HepG2 (cell line): Measurements from ENCODE around the gene ZBTB22. TPM values are rescaled to one million over a fixed set of nuclear protein-coding genes. Genes with fewer than 3 reads are reported as not detected.

ENCODE experiments used
- ARID2 ChIP-seq: sonication (generic); formaldehyde crosslinking; IDR thresholded peaks from 2 replicates; pipeline ENCODE4 v1.8.1; 2022; ENCODE audit warnings: mild to moderate bottlenecking, missing genetic modification reagents, borderline replicate concordance
- ARNT ChIP-seq: fragments of 450-650 bp; IDR thresholded peaks from 2 replicates; pipeline ENCODE4 v1.6.1; 2017
- ATM ChIP-seq: fragments of 450-650 bp; IDR thresholded peaks from 2 replicates; pipeline ENCODE4 v1.7.1; 2017; ENCODE audit warnings: mild to moderate bottlenecking, borderline replicate concordance
- CBX1 ChIP-seq: IDR thresholded peaks from one replicate; pipeline ENCODE4 v1.6.1; 2016; ENCODE audit warnings: antibody characterized with exemption, low read depth
- ELF4 ChIP-seq: sonication (generic); formaldehyde crosslinking; IDR thresholded peaks from 2 replicates; pipeline ENCODE4 v1.5.0; 2020; ENCODE audit warnings: missing genetic modification reagents, mild to moderate bottlenecking, moderate library complexity, borderline replicate concordance
- GTF3A ChIP-seq: sonication (generic); formaldehyde crosslinking; conservative IDR thresholded peaks from 2 replicates; pipeline ENCODE4 v1.4.0; 2020; ENCODE audit warnings: mild to moderate bottlenecking, missing genetic modification reagents
- JUND ChIP-seq: sonication (generic); formaldehyde crosslinking; IDR thresholded peaks from 2 replicates; pipeline ENCODE4 v1.8.0; 2022; ENCODE audit warnings: mild to moderate bottlenecking, missing genetic modification reagents
- KLF13 ChIP-seq: sonication (generic); formaldehyde crosslinking; IDR thresholded peaks from 2 replicates; pipeline ENCODE4 v1.4.0; 2020; ENCODE audit warnings: mild to moderate bottlenecking, missing genetic modification reagents
- MZF1 ChIP-seq: sonication (generic); formaldehyde crosslinking; IDR thresholded peaks from 2 replicates; pipeline ENCODE4 v1.8.1; 2023; ENCODE audit warnings: mild to moderate bottlenecking, missing genetic modification reagents, borderline replicate concordance
- NFYB ChIP-seq: sonication (generic); formaldehyde crosslinking; IDR thresholded peaks from 2 replicates; pipeline ENCODE4 v1.4.0; 2020; ENCODE audit warnings: missing genetic modification reagents
- NONO ChIP-seq, 2 experiments: fragments of 450-650 bp in 1 of 2; sonication (generic) in 1 of 2; formaldehyde crosslinking in 1 of 2; IDR thresholded peaks in 1 of 2; conservative IDR thresholded peaks in 1 of 2; 2 replicates each; pipeline versions ENCODE4 v1.6.1 to v1.8.0; 2017 to 2022; ENCODE audit warnings: mild to moderate bottlenecking in 1 of 2, missing genetic modification reagents in 1 of 2, moderate library complexity in 1 of 2
- PHB2 ChIP-seq: fragments of 450-650 bp; IDR thresholded peaks from 2 replicates; pipeline ENCODE4 v1.6.1; 2018; ENCODE audit not compliant: partially characterized antibody
- RFXANK ChIP-seq: IDR thresholded peaks from 2 replicates; pipeline ENCODE4 v1.6.1; 2016
- ZC3H4 ChIP-seq: sonication (generic); formaldehyde crosslinking; IDR thresholded peaks from 2 replicates; pipeline ENCODE4 v1.4.0; 2020; ENCODE audit warnings: missing genetic modification reagents, borderline replicate concordance
- ZFY ChIP-seq: sonication (generic); formaldehyde crosslinking; IDR thresholded peaks from 2 replicates; pipeline ENCODE4 v1.4.0; 2020; ENCODE audit warnings: missing genetic modification reagents
- ZNF629 ChIP-seq: sonication (generic); formaldehyde crosslinking; conservative IDR thresholded peaks from 2 replicates; pipeline ENCODE4 v1.5.0; 2020; ENCODE audit warnings: missing genetic modification reagents
- ZSCAN29 ChIP-seq: sonication (generic); formaldehyde crosslinking; conservative IDR thresholded peaks from 2 replicates; pipeline ENCODE4 v1.4.0; 2020; ENCODE audit warnings: mild to moderate bottlenecking, missing genetic modification reagents
- polyA plus RNA-seq, 8 experiments: library from polyadenylated mRNA; depleted of rRNA in 3 of 8; stranded (reverse) in 7 of 8; unstranded in 1 of 8; fragments of >200 nt; fragmentation: Illumina TruSeq in 4 of 8; extraction: Trizol in 4 of 8; gene quantifications; 2 replicates each; pipeline versions ENCODE4 v1.2.1 to v1.2.3, GENCODE V29; 2011 to 2016; ENCODE audit warnings: low read depth in 4 of 8, missing spikeins in 1 of 8, mixed read lengths in 1 of 8; ENCODE audit not compliant: insufficient read depth in 1 of 8
- total RNA-seq, 5 experiments: library from RNA; depleted of rRNA; stranded (reverse); fragments of >200 nt; fragmentation: Illumina TruSeq; extraction: Trizol; gene quantifications; 2 replicates each; pipeline ENCODE4 v1.2.3, GENCODE V29; 2016; ENCODE audit warnings: low read depth in 1 of 5
- TF ChIP-seq, protein P1 (sequence below): sonication (generic); formaldehyde crosslinking; IDR thresholded peaks from 2 replicates; pipeline ENCODE4 v1.5.1; 2020; ENCODE audit warnings: mild to moderate bottlenecking, moderate library complexity, missing genetic modification reagents
- TF ChIP-seq, protein P2 (sequence below): sonication (generic); formaldehyde crosslinking; IDR thresholded peaks from 2 replicates; pipeline ENCODE4 v1.4.0; 2020; ENCODE audit warnings: missing genetic modification reagents, borderline replicate concordance
- TF ChIP-seq, protein P3 (sequence below): sonication (generic); formaldehyde crosslinking; IDR thresholded peaks from 2 replicates; pipeline ENCODE4 v1.4.0; 2020; ENCODE audit warnings: mild to moderate bottlenecking, missing genetic modification reagents
- TF ChIP-seq, protein P4 (sequence below): sonication (generic); formaldehyde crosslinking; IDR thresholded peaks from 2 replicates; pipeline ENCODE4 v1.8.0; 2022; ENCODE audit warnings: mild to moderate bottlenecking, missing genetic modification reagents; ENCODE audit not compliant: insufficient replicate concordance
- TF ChIP-seq, protein P5 (sequence below): sonication (generic); formaldehyde crosslinking; conservative IDR thresholded peaks from 2 replicates; pipeline ENCODE4 v1.8.1; 2023; ENCODE audit warnings: missing genetic modification reagents

The ZBTB22 gene
- total and polyA plus RNA-seq, 2 of the 13 experiments (the other 11 are each of a cell fraction or from before 2014, with no cell fraction given), result 8.0 to 10.6 TPM

DNA sequence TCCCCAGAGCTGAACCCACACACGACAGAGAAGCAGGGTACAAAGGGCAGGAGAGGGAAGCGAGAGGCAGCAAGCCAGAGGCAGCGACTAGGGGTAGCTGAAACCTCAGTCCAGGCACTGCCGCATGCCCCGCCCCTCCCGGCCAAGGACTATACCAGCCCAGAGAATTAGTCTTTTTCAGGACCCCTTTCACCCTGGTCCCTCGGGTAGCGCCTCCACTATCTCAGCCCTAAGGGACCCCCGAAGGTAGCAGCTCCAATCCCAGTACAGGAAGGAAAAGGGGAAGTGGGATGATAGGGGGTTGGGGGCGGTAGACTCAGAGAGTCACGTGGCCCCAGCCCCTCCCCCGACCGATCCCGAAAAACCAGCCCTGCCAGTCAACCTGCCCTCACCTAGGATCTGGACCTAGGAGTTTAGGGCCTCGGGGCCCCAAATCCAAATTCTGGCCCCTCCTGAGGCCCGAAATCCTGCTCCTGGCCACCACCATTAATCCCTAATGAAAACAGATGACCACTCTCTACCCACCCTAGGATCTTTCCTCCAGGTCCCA is 20.1 kb downstream of the ZBTB22 start (continued):
- TF ChIP-seq, protein P1, sequence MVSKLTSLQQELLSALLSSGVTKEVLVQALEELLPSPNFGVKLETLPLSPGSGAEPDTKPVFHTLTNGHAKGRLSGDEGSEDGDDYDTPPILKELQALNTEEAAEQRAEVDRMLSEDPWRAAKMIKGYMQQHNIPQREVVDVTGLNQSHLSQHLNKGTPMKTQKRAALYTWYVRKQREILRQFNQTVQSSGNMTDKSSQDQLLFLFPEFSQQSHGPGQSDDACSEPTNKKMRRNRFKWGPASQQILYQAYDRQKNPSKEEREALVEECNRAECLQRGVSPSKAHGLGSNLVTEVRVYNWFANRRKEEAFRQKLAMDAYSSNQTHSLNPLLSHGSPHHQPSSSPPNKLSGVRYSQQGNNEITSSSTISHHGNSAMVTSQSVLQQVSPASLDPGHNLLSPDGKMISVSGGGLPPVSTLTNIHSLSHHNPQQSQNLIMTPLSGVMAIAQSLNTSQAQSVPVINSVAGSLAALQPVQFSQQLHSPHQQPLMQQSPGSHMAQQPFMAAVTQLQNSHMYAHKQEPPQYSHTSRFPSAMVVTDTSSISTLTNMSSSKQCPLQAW (CRISPR knock-in tag), result peak; percentile 6; the same call in 1 of the 2 replicates
- TF ChIP-seq ZFY (CRISPR knock-in tag), result peak; percentile 37; the same call in 1 of the 2 replicates
- no peak for TF ChIP-seq MZF1 (CRISPR knock-in tag)
- TF ChIP-seq ZNF629 (CRISPR knock-in tag), result no peak
- TF ChIP-seq RFXANK (CRISPR knock-in tag), result no peak
- TF ChIP-seq, protein P2, sequence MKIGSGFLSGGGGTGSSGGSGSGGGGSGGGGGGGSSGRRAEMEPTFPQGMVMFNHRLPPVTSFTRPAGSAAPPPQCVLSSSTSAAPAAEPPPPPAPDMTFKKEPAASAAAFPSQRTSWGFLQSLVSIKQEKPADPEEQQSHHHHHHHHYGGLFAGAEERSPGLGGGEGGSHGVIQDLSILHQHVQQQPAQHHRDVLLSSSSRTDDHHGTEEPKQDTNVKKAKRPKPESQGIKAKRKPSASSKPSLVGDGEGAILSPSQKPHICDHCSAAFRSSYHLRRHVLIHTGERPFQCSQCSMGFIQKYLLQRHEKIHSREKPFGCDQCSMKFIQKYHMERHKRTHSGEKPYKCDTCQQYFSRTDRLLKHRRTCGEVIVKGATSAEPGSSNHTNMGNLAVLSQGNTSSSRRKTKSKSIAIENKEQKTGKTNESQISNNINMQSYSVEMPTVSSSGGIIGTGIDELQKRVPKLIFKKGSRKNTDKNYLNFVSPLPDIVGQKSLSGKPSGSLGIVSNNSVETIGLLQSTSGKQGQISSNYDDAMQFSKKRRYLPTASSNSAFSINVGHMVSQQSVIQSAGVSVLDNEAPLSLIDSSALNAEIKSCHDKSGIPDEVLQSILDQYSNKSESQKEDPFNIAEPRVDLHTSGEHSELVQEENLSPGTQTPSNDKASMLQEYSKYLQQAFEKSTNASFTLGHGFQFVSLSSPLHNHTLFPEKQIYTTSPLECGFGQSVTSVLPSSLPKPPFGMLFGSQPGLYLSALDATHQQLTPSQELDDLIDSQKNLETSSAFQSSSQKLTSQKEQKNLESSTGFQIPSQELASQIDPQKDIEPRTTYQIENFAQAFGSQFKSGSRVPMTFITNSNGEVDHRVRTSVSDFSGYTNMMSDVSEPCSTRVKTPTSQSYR (CRISPR knock-in tag), result peak; percentile 57; the same call in 1 of the 2 replicates
- TF ChIP-seq ZC3H4, result no peak
- TF ChIP-seq ELF4 (CRISPR knock-in tag), result no peak
- no peak for TF ChIP-seq CBX1
- TF ChIP-seq ARID2 (CRISPR knock-in tag), result no peak
- no peak for TF ChIP-seq KLF13 (CRISPR knock-in tag)
- TF ChIP-seq, protein P3, sequence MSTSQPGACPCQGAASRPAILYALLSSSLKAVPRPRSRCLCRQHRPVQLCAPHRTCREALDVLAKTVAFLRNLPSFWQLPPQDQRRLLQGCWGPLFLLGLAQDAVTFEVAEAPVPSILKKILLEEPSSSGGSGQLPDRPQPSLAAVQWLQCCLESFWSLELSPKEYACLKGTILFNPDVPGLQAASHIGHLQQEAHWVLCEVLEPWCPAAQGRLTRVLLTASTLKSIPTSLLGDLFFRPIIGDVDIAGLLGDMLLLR (CRISPR knock-in tag), result no peak
- TF ChIP-seq ARNT, result no peak
- no peak for TF ChIP-seq NONO (IDR thresholded peaks at IDR 0.05)
- TF ChIP-seq NONO (CRISPR knock-in tag; conservative IDR thresholded peaks at IDR 0.05), result no peak
- no peak for TF ChIP-seq GTF3A (CRISPR knock-in tag)
- TF ChIP-seq, protein P4, sequence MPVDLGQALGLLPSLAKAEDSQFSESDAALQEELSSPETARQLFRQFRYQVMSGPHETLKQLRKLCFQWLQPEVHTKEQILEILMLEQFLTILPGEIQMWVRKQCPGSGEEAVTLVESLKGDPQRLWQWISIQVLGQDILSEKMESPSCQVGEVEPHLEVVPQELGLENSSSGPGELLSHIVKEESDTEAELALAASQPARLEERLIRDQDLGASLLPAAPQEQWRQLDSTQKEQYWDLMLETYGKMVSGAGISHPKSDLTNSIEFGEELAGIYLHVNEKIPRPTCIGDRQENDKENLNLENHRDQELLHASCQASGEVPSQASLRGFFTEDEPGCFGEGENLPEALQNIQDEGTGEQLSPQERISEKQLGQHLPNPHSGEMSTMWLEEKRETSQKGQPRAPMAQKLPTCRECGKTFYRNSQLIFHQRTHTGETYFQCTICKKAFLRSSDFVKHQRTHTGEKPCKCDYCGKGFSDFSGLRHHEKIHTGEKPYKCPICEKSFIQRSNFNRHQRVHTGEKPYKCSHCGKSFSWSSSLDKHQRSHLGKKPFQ, result peak; percentile 30
- no peak for TF ChIP-seq ZSCAN29 (CRISPR knock-in tag)
- no peak for TF ChIP-seq ATM
- TF ChIP-seq NFYB (CRISPR knock-in tag), result no peak
- TF ChIP-seq, protein P5, sequence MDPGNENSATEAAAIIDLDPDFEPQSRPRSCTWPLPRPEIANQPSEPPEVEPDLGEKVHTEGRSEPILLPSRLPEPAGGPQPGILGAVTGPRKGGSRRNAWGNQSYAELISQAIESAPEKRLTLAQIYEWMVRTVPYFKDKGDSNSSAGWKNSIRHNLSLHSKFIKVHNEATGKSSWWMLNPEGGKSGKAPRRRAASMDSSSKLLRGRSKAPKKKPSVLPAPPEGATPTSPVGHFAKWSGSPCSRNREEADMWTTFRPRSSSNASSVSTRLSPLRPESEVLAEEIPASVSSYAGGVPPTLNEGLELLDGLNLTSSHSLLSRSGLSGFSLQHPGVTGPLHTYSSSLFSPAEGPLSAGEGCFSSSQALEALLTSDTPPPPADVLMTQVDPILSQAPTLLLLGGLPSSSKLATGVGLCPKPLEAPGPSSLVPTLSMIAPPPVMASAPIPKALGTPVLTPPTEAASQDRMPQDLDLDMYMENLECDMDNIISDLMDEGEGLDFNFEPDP, result no peak
- no peak for TF ChIP-seq JUND
- TF ChIP-seq PHB2, result no peak
